ENCODE results near the gene EIF3B. TPM values are rescaled to one million over a fixed set of nuclear protein-coding genes. Genes with fewer than 3 reads are reported as not detected.

EIF3B gene
- total and polyA plus RNA-seq, 2 of the 4 experiments (the other 2 are of a cell fraction) = 105 to 201 TPM

GRCh38 chr7:2326951-2327350 lies 27.7 kb upstream of the EIF3B start:
- no peak overlapping the region for H3K4ac ChIP-seq (ENCODE audit: low read depth, low read length)
- no peak overlapping the region for H3K27ac ChIP-seq (ENCODE audit: insufficient read depth, low read length)
- H3K36me3 ChIP-seq (ENCODE audit: control insufficient read depth, insufficient read depth, low read length) = no peaks in the 10 kb centered on the region
- H2BK120ac ChIP-seq (ENCODE audit: low read depth, low read length) = no peak overlapping the region
- no peaks in the 10 kb centered on the region for H3K79me1 ChIP-seq (ENCODE audit: low read depth in 1 of 2, low read length in 2 of 2)
- no peaks in the 10 kb centered on the region for H3K27me3 ChIP-seq (ENCODE audit: control insufficient read depth, insufficient read depth, low read length)
- no peak overlapping the region for H3K9ac ChIP-seq (ENCODE audit: low read depth, low read length)
- in situ Hi-C loops (cut with MboI; ENCODE audit: low sequenced_read_pairs) = loop anchor here (10.0 kb wide), 1 partner anchor 722 kb away; no protein-coding TSS in a partner anchor
- H2AFZ ChIP-seq (replicated peaks; ENCODE audit: low read length, poor library complexity) = no peak overlapping the region
- no peak overlapping the region for H3K4me3 ChIP-seq (ENCODE audit: insufficient read depth, low read depth, low read length)
- intact Hi-C loops (cut with micrococcal nuclease) = no loop called here
- no peak overlapping the region for H3K56ac ChIP-seq (ENCODE audit: extremely low read depth, insufficient read depth, low read length)
- DNase-seq = no peak
- H4K8ac ChIP-seq (ENCODE audit: low read depth in 2 of 2, low read length in 2 of 2) = no peak overlapping the region
- POLR2A ChIA-PET (ENCODE audit: unreplicated experiment) = no interaction called here
- H2AK5ac ChIP-seq (ENCODE audit: low read depth, low read length) = no peak overlapping the region
- H2BK15ac ChIP-seq (ENCODE audit: low read depth, low read length) = no peak overlapping the region
- no peaks in the 10 kb centered on the region for H3K9me1 ChIP-seq (ENCODE audit: insufficient read depth, low read length)
- no peak overlapping the region for H3K14ac ChIP-seq (replicated peaks; ENCODE audit: low read depth, low read length)
- H3K18ac ChIP-seq (ENCODE audit: low read depth, low read length) = no peak overlapping the region
- BruUV-seq (replicated peaks) = no TSS peak
- H4K5ac ChIP-seq (ENCODE audit: low read depth, low read length) = no peak overlapping the region
- no peak overlapping the region for H2BK20ac ChIP-seq (ENCODE audit: low read depth, low read length)
- dilution Hi-C loops (cut with HindIII; ENCODE audit: low sequenced_read_pairs, unreplicated experiment) = no loop called here
- TF ChIP-seq RFX5 (IDR thresholded peaks at IDR 0.05; ENCODE audit: low read depth, low read length) = no peak
- no peak for TF ChIP-seq FOS (IDR thresholded peaks at IDR 0.05; ENCODE audit: low read depth, low read length)
- TF ChIP-seq MXI1 (IDR thresholded peaks at IDR 0.05; ENCODE audit: borderline replicate concordance, low read depth, low read length) = no peak
- TF ChIP-seq CHD1 (IDR thresholded peaks at IDR 0.05; ENCODE audit: low read depth, low read length) = no peak
- no peak for TF ChIP-seq NFE2L2 (IDR thresholded peaks at IDR 0.05; ENCODE audit: low read depth, low read length)
- no peaks in the 10 kb centered on the region for H3K9me3 ChIP-seq (ENCODE audit: control insufficient read depth, insufficient read depth, low read length)
- CTCF ChIA-PET = no interaction called here
- H2AK9ac ChIP-seq (replicated peaks; ENCODE audit: low read depth, low read length, poor library complexity) = no peak overlapping the region
- H3K23ac ChIP-seq (ENCODE audit: low read depth, low read length) = no peak overlapping the region
- 100% methylated on average over 2 of the region's 7 CpGs; no CpG with 5 or more reads in 1 of the 2 experiments for WGBS, 2 experiments (ENCODE audit: extremely low coverage in 2 of 2, insufficient read length in 1 of 2)
- no peak overlapping the region for H4K91ac ChIP-seq (ENCODE audit: insufficient read depth, low read depth, low read length)
- ATAC-seq (ENCODE audit: low read depth) = no peak
- H2BK5ac ChIP-seq (ENCODE audit: low read depth, low read length, poor library complexity, severe bottlenecking) = no peak overlapping the region
- H4K20me1 ChIP-seq (ENCODE audit: insufficient read depth, low read length) = no peaks in the 10 kb centered on the region
- H3K4me1 ChIP-seq (ENCODE audit: control insufficient read depth, insufficient read depth, low read length) = no peaks in the 10 kb centered on the region
- no peak overlapping the region for H3K4me2 ChIP-seq (ENCODE audit: low read depth, low read length)
